RWPE1 (cell line): ENCODE data around the gene GP2.

Experiments
- CTCF ChIA-PET: fragments of 350-600 bp; sonication (Branson Sonifier 250); formaldehyde crosslinking; extraction: SDS; loops from one replicate; lab custom pipeline; 2021; lab: Yijun Ruan, JAX
- POLR2A ChIA-PET: fragments of 400-600 bp; formaldehyde crosslinking; extraction: SDS; loops from one replicate; lab custom pipeline; 2020; ENCODE audit warnings: antibody characterized with exemption; ENCODE audit not compliant: low non-redundant PET; lab: Yijun Ruan, JAX
- DNase-seq: peaks from one replicate; pipeline ENCODE4 v3.0.0; 2012; ENCODE audit warnings: low spot score
- H3K27ac ChIP-seq: fragments of 450-650 bp; 2 replicates; pipeline ENCODE4 v1.5.1; 2017
- CTCF ChIP-seq: fragments of 450-650 bp; conservative IDR thresholded peaks from 2 replicates; pipeline ENCODE4 v1.5.1; 2017; ENCODE audit warnings: low read depth, mild to moderate bottlenecking

Gene GP2

GRCh38 chr16:20355114-20355782 is 27.9 kb upstream of the GP2 start:
- H3K27ac ChIP-seq, result no peak overlapping the region
- TF ChIP-seq CTCF, result no peak
- DNase-seq, result no peak
- ChIA-PET CTCF (no interaction called here), POLR2A (no interaction called here)

- no peak overlapping the region for H3K27ac ChIP-seq
- POLR2A ChIA-PET, result no interaction called here
These were observed 26.1 kb upstream of the GP2 start for GRCh38 chr16:20353379-20353778.

GRCh38 chr16:20352615-20353014 is 25.3 kb upstream of the GP2 start, which contains the start of gene UMOD:
UMOD (minus strand) TSS chr16:20352715; CDS start chr16:20350737, 1,978 bp downstream.
- ChIA-PET CTCF (no interaction called here), POLR2A (no interaction called here)
- H3K27ac ChIP-seq, result no peak within 1 kb of the TSS
- no peak for TF ChIP-seq CTCF
- no peak for DNase-seq

More at GRCh38 chr16:20353379-20353778, 26.1 kb upstream of the GP2 start:
- no peak for DNase-seq
- CTCF ChIA-PET, result no interaction called here
- TF ChIP-seq CTCF, result no peak

- H3K27ac ChIP-seq, result no peak overlapping the region
- POLR2A ChIA-PET, result no interaction called here
- TF ChIP-seq CTCF, result no peak
- CTCF ChIA-PET, result interaction anchor here (0.6 kb wide), 2 partner anchors 18 to 304 kb away, joined by 3 read pairs; no protein-coding TSS in a partner anchor
- no peak for DNase-seq
These were observed 22.3 kb upstream of the GP2 start for GRCh38 chr16:20349615-20350014.

- CTCF ChIA-PET, result no interaction called here
- no peak for DNase-seq
- POLR2A ChIA-PET, result no interaction called here
- no peak for TF ChIP-seq CTCF
- H3K27ac ChIP-seq, result no peak overlapping the region
These were observed 21.3 kb upstream of the GP2 start for GRCh38 chr16:20348365-20349185.

- POLR2A ChIA-PET, result no interaction called here
- DNase-seq, result no peak
- CTCF ChIA-PET, result no interaction called here
- no peak overlapping the region for H3K27ac ChIP-seq
- no peak for TF ChIP-seq CTCF
These were observed 20.5 kb upstream of the GP2 start for GRCh38 chr16:20347666-20348364.
